NCI-H524 treated with DMSO at 0.1 percent for 48 hours (cell line): ENCODE measurements around the gene PUSL1.

ENCODE experiments used
- DNase-seq: peaks from one replicate; lab custom pipeline; 2025; lab: John Stamatoyannopoulos, UW

PUSL1 gene

GRCh38 chr1:1325288-1326074 lies 17.1 kb downstream of the PUSL1 start:
- DNase-seq, result no peak

DNA sequence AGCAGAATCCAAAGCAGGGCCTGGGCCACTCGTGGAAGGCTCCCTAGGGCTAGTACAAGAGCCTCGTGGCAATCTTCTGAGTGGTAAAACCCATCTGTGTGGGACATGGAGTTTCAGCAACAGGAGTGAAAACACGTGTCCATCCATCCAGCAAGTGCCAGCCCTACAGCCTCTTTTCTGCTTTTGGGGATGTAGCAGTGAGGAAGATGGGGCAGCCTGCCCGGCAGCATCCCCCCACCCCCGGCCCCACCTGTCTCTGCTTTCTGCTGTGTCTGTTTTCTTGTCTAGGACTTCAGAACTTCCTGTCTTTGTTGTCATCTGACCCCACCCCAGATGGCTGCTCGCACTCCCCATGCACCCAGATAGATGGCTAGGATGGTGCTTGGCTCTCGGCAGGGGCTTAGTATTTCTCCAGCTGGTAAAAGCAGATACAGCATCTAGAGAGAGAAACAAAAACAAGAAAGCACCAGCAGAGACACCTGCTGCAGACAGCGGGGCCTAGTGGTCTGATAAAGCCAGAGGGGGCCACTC lies 17.7 kb downstream of the PUSL1 start:
- DNase-seq, result no peak

- DNase-seq, result no peak
Measured at GRCh38 chr1:1327291-1327690, 18.9 kb downstream of the PUSL1 start.

DNA sequence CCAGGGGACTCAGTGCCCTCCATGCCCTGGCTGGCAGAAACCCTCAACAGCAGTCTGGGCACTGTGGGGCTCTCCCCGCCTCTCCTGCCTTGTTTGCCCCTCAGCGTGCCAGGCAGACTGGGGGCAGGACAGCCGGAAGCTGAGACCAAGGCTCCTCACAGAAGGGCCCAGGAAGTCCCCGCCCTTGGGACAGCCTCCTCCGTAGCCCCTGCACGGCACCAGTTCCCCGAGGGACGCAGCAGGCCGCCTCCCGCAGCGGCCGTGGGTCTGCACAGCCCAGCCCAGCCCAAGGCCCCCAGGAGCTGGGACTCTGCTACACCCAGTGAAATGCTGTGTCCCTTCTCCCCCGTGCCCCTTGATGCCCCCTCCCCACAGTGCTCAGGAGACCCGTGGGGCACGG lies 19.9 kb downstream of the PUSL1 start:
- no peak for DNase-seq

DNA sequence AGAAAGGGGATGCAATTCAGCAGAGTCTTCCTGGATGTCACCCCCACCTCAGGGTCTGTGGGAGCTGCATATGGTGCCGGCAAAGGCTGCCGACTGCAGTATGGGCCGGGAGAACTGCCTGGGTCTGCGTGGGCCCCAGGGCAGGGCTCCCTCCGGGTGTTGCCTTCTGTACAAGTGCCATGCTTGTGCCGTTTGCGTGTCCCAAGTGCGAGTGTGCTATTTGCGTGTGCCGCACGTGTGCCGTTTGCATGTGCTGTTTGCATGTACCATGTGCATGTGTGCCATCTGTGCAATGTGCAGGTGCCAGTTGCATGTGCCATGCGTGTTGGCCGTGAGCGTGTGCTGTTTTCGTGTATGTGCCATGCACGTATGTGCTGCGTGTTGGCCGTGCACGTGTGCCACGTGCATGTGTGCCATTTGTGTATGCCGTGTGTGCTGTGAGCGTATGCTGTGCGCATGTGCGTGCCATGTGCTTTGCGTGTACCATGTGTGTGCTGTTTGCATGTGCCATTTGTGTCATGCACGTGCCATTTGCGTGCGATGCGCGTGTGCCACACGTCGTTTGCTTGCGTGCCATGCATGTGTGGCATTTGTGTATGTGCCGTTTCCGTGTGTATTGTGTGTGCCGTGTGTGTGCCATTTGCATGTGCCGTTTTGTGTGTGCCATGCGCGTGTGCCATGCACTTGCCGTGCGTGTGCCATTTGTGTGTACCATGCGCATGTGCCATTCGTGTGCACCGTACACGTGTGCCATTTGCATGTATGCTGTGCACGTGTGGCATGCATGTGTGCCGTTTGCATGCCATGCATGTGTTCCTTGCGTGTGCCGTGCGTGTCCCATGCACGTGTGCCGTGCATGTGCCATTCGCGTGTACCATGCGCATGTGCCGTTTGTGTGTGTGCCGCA lies 21.2 kb downstream of the PUSL1 start:
- no peak for DNase-seq

- no peak for DNase-seq
Measured at GRCh38 chr1:1330366-1331067, 22.1 kb downstream of the PUSL1 start.

DNA sequence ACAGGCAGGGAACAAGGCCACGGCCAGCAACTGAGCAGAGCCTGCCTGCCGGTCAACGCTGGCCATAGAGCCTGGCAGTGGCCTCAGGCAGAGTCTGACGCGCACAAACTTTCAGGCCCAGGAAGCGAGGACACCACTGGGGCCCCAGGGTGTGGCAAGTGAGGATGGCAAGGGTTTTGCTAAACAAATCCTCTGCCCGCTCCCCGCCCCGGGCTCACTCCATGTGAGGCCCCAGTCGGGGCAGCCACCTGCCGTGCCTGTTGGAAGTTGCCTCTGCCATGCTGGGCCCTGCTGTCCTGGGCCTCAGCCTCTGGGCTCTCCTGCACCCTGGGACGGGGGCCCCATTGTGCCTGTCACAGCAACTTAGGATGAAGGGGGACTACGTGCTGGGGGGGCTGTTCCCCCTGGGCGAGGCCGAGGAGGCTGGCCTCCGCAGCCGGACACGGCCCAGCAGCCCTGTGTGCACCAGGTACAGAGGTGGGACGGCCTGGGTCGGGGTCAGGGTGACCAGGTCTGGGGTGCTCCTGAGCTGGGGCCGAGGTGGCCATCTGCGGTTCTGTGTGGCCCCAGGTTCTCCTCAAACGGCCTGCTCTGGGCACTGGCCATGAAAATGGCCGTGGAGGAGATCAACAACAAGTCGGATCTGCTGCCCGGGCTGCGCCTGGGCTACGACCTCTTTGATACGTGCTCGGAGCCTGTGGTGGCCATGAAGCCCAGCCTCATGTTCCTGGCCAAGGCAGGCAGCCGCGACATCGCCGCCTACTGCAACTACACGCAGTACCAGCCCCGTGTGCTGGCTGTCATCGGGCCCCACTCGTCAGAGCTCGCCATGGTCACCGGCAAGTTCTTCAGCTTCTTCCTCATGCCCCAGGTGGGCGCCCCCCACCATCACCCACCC lies 22.9 kb downstream of the PUSL1 start, which contains the start of gene TAS1R3:
TAS1R3 (plus strand) TSS at position 213 of the 898 bp plus-strand sequence; CDS start at position 279, 66 bp downstream.
- DNase-seq, result no peak

DNA sequence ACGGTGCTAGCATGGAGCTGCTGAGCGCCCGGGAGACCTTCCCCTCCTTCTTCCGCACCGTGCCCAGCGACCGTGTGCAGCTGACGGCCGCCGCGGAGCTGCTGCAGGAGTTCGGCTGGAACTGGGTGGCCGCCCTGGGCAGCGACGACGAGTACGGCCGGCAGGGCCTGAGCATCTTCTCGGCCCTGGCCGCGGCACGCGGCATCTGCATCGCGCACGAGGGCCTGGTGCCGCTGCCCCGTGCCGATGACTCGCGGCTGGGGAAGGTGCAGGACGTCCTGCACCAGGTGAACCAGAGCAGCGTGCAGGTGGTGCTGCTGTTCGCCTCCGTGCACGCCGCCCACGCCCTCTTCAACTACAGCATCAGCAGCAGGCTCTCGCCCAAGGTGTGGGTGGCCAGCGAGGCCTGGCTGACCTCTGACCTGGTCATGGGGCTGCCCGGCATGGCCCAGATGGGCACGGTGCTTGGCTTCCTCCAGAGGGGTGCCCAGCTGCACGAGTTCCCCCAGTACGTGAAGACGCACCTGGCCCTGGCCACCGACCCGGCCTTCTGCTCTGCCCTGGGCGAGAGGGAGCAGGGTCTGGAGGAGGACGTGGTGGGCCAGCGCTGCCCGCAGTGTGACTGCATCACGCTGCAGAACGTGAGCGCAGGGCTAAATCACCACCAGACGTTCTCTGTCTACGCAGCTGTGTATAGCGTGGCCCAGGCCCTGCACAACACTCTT lies 23.8 kb downstream of the PUSL1 start:
- no peak for DNase-seq

- DNase-seq, result no peak
Measured at GRCh38 chr1:1332774-1333480, 24.5 kb downstream of the PUSL1 start.

GRCh38 chr1:1333551-1334241 lies 25.3 kb downstream of the PUSL1 start:
- DNase-seq, result no peak

GRCh38 chr1:1334835-1335234 lies 26.4 kb downstream of the PUSL1 start:
- no peak for DNase-seq

DNA sequence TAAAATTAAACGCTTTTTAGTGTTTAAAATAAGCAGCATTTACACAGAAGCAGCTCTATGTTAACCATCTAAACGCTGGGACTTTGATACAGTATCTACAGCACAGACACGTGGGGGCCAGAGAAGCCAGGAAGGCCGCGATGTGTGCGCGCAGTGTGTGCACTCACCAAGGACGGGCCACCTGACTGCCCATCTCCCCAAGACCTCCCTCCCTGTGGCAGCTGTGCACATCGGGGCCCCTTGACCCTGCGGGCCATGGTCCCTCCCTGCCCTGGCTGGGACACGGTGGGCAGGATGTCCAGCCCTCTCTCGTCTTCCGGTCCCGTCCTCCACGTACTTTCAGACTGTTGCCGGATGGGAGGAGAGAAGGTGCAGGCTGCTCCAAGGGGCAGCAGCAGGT lies 26.9 kb downstream of the PUSL1 start:
- no peak for DNase-seq

DNA sequence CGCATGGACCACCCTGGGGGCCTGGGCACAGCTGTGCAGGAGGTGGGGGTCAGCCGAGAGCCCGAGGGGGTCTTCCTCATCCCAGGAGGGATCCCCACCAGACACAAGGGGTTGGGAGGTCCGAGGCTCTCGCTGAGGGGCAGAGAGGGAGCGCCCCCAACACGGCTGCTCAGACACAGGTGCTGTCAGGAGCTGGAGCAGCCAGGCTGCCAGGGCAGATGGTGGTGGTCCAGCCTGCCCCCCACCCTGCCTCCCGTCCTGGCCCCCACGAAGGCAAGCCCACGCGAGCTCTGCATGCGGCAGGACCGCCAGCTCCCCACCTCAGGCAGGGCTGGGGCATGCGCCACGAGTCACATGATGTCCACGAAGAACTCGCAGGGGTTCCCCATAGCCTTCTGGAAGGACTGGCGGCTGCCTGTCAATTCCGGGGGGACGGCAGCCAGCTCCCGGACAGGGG lies 27.4 kb downstream of the PUSL1 start:
- no peak for DNase-seq

- no peak for DNase-seq
Measured at GRCh38 chr1:1336446-1336845, 28.0 kb downstream of the PUSL1 start.

DNA sequence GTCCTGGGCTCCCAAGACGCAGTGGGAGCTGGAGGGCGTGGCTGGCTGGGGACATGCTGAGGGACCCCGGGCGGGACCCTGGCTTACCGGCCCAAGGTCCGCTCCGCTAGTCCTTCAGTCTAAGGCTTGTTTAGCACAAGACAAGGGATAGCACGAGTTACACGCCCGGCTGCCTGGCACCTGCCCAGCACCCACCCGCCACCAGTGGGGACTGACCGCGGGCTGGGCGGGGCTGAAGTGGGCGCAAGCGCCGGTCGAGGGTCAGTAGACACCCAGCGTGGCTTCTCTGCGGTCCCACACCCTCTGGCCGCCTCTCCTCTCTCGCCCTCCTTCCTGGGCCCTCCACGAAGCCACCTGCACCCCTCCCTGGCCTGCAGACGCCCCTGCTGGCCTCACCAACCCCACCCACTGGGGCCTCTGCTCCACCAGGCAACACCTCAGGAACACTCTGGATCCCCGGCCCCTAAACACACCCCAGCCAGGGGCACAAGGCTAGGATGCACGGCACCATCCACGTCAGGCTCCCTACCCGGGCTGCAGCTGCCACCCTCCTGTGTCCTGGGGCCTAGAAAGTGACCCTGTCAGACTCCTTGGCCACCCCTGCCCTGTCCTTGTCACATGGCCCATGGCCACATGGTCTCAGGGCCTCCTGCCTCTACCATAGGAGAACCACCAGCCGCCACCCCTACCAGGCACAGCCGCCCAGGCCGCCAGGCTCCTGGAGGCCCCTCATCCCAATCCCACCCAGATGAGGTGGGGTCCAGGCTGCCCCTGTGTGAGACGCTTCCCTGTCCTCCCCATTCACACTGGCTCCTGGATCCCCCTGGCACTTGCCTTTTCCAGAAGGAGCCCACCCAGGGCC lies 28.8 kb downstream of the PUSL1 start:
- no peak for DNase-seq

DNA sequence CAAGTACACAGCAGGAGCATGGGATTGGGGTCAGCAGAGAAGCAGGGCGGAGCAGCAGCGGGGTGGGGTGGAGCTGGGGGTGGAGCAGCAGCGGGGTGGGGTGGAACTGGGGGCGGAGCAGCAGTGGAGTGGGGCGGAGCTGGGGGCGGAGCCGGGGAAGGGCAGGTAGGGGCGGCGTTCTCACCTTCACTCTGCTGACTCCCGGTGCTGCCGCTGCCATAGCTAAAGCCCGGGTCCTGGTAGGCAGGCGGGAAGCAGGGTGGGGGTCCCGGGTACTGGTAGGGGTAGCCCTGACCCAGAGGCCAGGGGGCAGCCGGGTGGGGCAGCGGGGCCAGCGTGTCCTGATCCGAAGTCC lies 29.4 kb downstream of the PUSL1 start:
- DNase-seq, result no peak

DNA sequence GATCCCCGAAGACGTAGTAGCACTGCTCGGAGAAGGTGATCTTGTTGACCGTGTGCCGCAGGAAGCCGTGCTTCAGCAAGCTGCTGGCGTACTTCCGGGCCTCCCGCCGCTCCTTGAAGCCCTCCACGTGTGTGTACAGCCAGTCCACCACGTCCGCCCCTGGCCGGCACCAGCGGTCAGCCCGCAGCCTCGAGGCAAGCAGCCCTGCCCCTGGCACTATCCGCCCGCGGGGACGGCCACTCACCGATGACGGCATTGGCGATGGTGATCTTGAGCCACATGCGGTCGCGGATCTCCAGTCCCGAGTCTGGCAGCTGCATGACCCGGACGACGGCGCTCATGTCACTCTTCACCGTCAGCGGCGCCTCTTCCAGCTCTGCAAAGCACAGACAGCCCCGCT lies 29.9 kb downstream of the PUSL1 start:
- no peak for DNase-seq

GRCh38 chr1:1340185-1340584 lies 31.8 kb downstream of the PUSL1 start:
- no peak for DNase-seq
